Renal pelvis (tissue), 4 donors: ENCODE data around the gene CFAP46. TPM values are rescaled to one million over a fixed set of nuclear protein-coding genes. Genes with fewer than 3 reads are reported as not detected.

ENCODE experiments used
- DNase-seq: peaks from one replicate; pipeline ENCODE4 v3.0.0-alpha.2; 2013
- polyA plus RNA-seq, 3 donors: library from polyadenylated mRNA; unstranded; fragments of 120-200 nt; gene quantifications; one replicate each; pipeline ENCODE4 v1.2.1, GENCODE V29; 2013; ENCODE audit not compliant: insufficient read length in 3 of 3

The CFAP46 gene
- polyA plus RNA-seq, 3 donors = 7.4 to 11.3 (median 11.2) TPM

- DNase-seq = no peak
These were observed 151.9 kb downstream of the CFAP46 start for GRCh38 chr10:132790470-132790869.

GRCh38 chr10:132789659-132790148 lies 152.7 kb downstream of the CFAP46 start:
- DNase-seq = no peak

GRCh38 chr10:132788831-132789219 lies 153.5 kb downstream of the CFAP46 start:
- no peak for DNase-seq

- DNase-seq = no peak
These were observed 154.1 kb downstream of the CFAP46 start for GRCh38 chr10:132788180-132788830.

GRCh38 chr10:132787495-132788179 lies 154.7 kb downstream of the CFAP46 start:
- DNase-seq = no peak

GRCh38 chr10:132786884-132787494 lies 155.4 kb downstream of the CFAP46 start:
- no peak for DNase-seq

GRCh38 chr10:132786476-132786883 lies 155.9 kb downstream of the CFAP46 start:
- DNase-seq = no peak

GRCh38 chr10:132785723-132786475 lies 156.5 kb downstream of the CFAP46 start, which contains the start of gene NKX6-2:
Gene NKX6-2, minus strand, starts transcription at chr10:132786147. Its CDS starts 199 bp downstream, at chr10:132785948.
- no peak for DNase-seq

GRCh38 chr10:132784866-132785722 lies 157.3 kb downstream of the CFAP46 start:
- no peak for DNase-seq

GRCh38 chr10:132783940-132784865 lies 158.2 kb downstream of the CFAP46 start:
- DNase-seq = no peak

GRCh38 chr10:132783165-132783939 lies 159.0 kb downstream of the CFAP46 start:
- DNase-seq = no peak

GRCh38 chr10:132781556-132781955 lies 160.8 kb downstream of the CFAP46 start:
- DNase-seq = no peak

GRCh38 chr10:132780356-132780755 lies 162.0 kb downstream of the CFAP46 start:
- no peak for DNase-seq

GRCh38 chr10:132779549-132780294 lies 162.6 kb downstream of the CFAP46 start:
- no peak for DNase-seq

- DNase-seq = no peak
These were observed 164.9 kb downstream of the CFAP46 start for GRCh38 chr10:132777441-132777840.

- no peak for DNase-seq
These were observed 165.5 kb downstream of the CFAP46 start for GRCh38 chr10:132776821-132777220.

GRCh38 chr10:132776186-132776585 lies 166.2 kb downstream of the CFAP46 start:
- DNase-seq = no peak
